ENCODE data around the gene RAB40C.

- TF ChIP-seq POLR2A (IDR thresholded peaks at IDR 0.05) = no peak
- TF ChIP-seq CTCF (IDR thresholded peaks at IDR 0.05) = no peak
Measured at GRCh38 chr16:593807-594206, 3.9 kb downstream of the RAB40C start.
